ENCODE data around the gene AMOTL2.
A peak's percentile ranks its signal among the peaks of the same experiment; 100 is the strongest.

AMOTL2 gene

DNA sequence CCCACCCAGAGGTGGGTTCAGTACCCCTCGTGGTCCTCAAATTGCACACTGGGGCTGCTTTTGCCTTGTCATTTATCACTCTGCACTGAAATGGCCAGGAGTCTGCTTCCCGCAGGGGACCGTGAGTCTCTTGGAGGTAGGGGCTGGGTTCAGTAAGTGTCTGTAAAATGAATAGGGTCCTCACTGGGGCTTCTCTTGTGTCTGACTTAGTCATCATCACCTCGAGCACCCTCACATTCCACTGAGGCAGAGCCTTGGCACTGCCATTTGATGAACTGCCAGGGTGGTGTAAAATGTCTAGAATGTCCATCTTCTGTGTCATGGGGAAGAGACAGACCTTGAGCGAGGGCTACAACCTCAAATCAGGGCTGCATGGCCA is 62.6 kb downstream of the AMOTL2 start:
- H3K9me3 ChIP-seq (ENCODE audit: control insufficient read depth, low read length) = no peaks in the 10 kb centered on the region
- H3K36me3 ChIP-seq (ENCODE audit: control insufficient read depth, insufficient read depth, low read length) = no peaks in the 10 kb centered on the region
- peaks cover 5% of the 10 kb centered on the region for H3K4me1 ChIP-seq (ENCODE audit: control insufficient read depth, insufficient read depth, low read length, poor library complexity, severe bottlenecking)
- no peak overlapping the region for H3K27ac ChIP-seq (ENCODE audit: insufficient read depth, low read length, poor library complexity, severe bottlenecking)
- peaks cover 11% of the 10 kb centered on the region for H3K27me3 ChIP-seq (replicated peaks; ENCODE audit: control insufficient read depth, insufficient read depth, low read length, poor library complexity, severe bottlenecking)
- DNase-seq = no peak
- H3K4me3 ChIP-seq (ENCODE audit: insufficient read depth, low read depth, low read length, poor library complexity, severe bottlenecking) = no peak overlapping the region

- Histone ChIP-seq H3K9me3 (ENCODE audit: control insufficient read depth, low read length) (no peaks in the 10 kb centered on the region), H3K27ac (ENCODE audit: insufficient read depth, low read length, poor library complexity, severe bottlenecking) (no peak overlapping the region), H3K4me1 (ENCODE audit: control insufficient read depth, insufficient read depth, low read length, poor library complexity, severe bottlenecking) (peaks cover 5% of the 10 kb centered on the region), H3K27me3 (replicated peaks; ENCODE audit: control insufficient read depth, insufficient read depth, low read length, poor library complexity, severe bottlenecking) (peaks cover 11% of the 10 kb centered on the region), H3K36me3 (ENCODE audit: control insufficient read depth, insufficient read depth, low read length) (no peaks in the 10 kb centered on the region), H3K4me3 (ENCODE audit: insufficient read depth, low read depth, low read length, poor library complexity, severe bottlenecking) (no peak overlapping the region)
- no peak for DNase-seq
These were observed 63.0 kb downstream of the AMOTL2 start for GRCh38 chr3:134311265-134311664.

DNA sequence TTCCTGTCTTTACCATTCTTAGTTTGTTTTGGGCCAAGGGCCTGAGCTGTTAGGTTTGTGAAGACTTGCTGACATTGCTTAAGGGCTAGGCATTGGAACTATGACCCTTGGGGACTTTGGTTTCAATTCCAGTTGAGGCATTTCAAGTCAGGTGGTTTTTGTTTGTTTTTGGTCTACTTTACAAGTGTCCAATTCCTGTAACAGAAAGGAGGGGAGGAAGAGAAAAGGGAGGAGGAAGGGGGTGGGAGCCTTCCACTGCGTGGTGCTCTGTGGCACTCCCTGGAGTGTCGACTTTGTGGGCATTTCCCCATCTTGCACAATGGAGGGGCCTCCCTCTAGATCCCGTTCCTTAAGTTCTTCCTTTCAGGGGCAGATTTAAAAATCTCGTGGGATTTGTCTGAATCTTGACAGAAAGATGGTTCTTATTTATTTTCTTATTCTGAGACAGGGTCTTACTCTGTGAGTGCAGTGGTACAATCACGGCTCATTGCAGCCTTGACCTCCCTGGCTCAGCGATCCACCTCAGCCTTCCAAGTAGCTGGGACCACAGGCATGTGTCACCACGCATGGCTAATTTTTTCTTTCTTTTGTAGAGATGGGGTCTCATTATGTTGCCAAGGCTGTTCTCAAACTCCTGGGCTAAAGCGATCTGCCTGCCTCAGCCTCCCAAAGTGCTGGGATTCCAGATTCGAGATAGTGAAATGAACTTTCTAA is 64.1 kb downstream of the AMOTL2 start:
- no peak overlapping the region for H3K27ac ChIP-seq (ENCODE audit: insufficient read depth, low read length, poor library complexity, severe bottlenecking)
- DNase-seq = no peak
- no peaks in the 10 kb centered on the region for H3K36me3 ChIP-seq (ENCODE audit: control insufficient read depth, insufficient read depth, low read length)
- H3K4me3 ChIP-seq (ENCODE audit: insufficient read depth, low read depth, low read length, poor library complexity, severe bottlenecking) = no peak overlapping the region
- H3K27me3 ChIP-seq (replicated peaks; ENCODE audit: control insufficient read depth, insufficient read depth, low read length, poor library complexity, severe bottlenecking) = peaks cover 11% of the 10 kb centered on the region
- no peaks in the 10 kb centered on the region for H3K9me3 ChIP-seq (ENCODE audit: control insufficient read depth, low read length)
- H3K4me1 ChIP-seq (ENCODE audit: control insufficient read depth, insufficient read depth, low read length, poor library complexity, severe bottlenecking) = peaks cover 5% of the 10 kb centered on the region

DNA sequence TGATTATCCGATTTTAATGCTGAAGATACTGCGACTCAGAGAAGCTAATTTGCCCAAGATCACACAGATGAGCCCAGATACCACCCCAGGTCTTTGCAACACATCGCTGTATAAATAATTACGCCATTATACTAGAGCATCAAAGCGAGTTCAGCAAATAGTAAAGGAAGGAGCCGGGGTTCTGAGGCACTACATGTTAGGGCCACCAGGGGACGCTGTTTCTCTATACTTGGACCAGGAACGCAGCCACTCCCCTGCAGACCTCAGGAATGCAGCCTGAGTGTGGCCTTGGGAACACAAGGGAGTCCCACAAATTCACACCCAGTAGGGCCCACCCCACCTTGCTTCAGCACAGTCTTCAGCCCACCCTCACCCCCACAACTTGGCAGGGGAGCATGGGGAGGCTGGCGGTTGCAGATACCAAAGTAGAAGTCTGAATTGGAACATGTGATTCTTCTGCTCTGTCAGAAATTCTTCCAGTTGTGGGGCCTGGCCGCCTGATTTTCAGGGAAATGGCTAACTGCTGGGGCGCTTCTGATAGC is 65.8 kb downstream of the AMOTL2 start:
- DNase-seq = peak; percentile 42 to 63 (median 43)
- peak overlapping the region; percentile 19 for H3K4me3 ChIP-seq (ENCODE audit: insufficient read depth, low read depth, low read length, poor library complexity, severe bottlenecking)
- peaks cover 6% of the 10 kb centered on the region for H3K27me3 ChIP-seq (replicated peaks; ENCODE audit: control insufficient read depth, insufficient read depth, low read length, poor library complexity, severe bottlenecking)
- H3K36me3 ChIP-seq (ENCODE audit: control insufficient read depth, insufficient read depth, low read length) = no peaks in the 10 kb centered on the region
- no peak overlapping the region for H3K27ac ChIP-seq (ENCODE audit: insufficient read depth, low read length, poor library complexity, severe bottlenecking)
- peaks cover 2% of the 10 kb centered on the region for H3K4me1 ChIP-seq (ENCODE audit: control insufficient read depth, insufficient read depth, low read length, poor library complexity, severe bottlenecking)
- no peaks in the 10 kb centered on the region for H3K9me3 ChIP-seq (ENCODE audit: control insufficient read depth, low read length)

- H3K27ac ChIP-seq (ENCODE audit: insufficient read depth, low read length, poor library complexity, severe bottlenecking) = no peak overlapping the region
- no peak for DNase-seq
- H3K4me1 ChIP-seq (ENCODE audit: control insufficient read depth, insufficient read depth, low read length, poor library complexity, severe bottlenecking) = no peaks in the 10 kb centered on the region
- H3K36me3 ChIP-seq (ENCODE audit: control insufficient read depth, insufficient read depth, low read length) = no peaks in the 10 kb centered on the region
- no peaks in the 10 kb centered on the region for H3K9me3 ChIP-seq (ENCODE audit: control insufficient read depth, low read length)
- H3K27me3 ChIP-seq (replicated peaks; ENCODE audit: control insufficient read depth, insufficient read depth, low read length, poor library complexity, severe bottlenecking) = no peaks in the 10 kb centered on the region
- H3K4me3 ChIP-seq (ENCODE audit: insufficient read depth, low read depth, low read length, poor library complexity, severe bottlenecking) = no peak overlapping the region
These were observed 66.8 kb downstream of the AMOTL2 start for GRCh38 chr3:134307425-134307824.

DNA sequence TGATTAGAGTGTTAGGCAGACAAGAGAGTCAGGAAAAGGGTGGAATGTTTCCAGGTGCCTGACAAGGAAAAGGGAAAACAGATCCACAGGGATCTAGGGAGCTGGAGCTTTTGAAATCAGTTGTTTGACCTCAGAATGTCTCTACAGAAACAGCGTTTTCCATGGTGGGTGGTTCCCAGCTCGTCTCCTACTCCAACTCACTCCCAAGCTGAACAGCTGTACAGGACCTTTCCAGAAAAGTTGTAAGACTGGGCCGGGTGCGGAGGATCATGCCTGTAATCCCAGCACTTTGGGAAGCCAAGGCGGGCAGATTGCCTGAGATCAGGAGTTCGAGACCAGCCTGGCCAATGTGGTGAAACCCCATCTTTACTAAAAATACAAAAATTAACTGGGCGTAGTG is 67.9 kb downstream of the AMOTL2 start:
- H3K4me1 ChIP-seq (ENCODE audit: control insufficient read depth, insufficient read depth, low read length, poor library complexity, severe bottlenecking) = no peaks in the 10 kb centered on the region
- H3K9me3 ChIP-seq (ENCODE audit: control insufficient read depth, low read length) = no peaks in the 10 kb centered on the region
- no peak overlapping the region for H3K4me3 ChIP-seq (ENCODE audit: insufficient read depth, low read depth, low read length, poor library complexity, severe bottlenecking)
- no peak overlapping the region for H3K27ac ChIP-seq (ENCODE audit: insufficient read depth, low read length, poor library complexity, severe bottlenecking)
- no peaks in the 10 kb centered on the region for H3K36me3 ChIP-seq (ENCODE audit: control insufficient read depth, insufficient read depth, low read length)
- no peak for DNase-seq
- H3K27me3 ChIP-seq (replicated peaks; ENCODE audit: control insufficient read depth, insufficient read depth, low read length, poor library complexity, severe bottlenecking) = no peaks in the 10 kb centered on the region

All from effector memory CD4-positive, alpha-beta T cell (primary cell).